Sigmoid colon (tissue), 4 donors: ENCODE data around the gene SPTAN1.

Source experiments
- EP300 ChIP-seq, 4 donors: sonication (generic); formaldehyde crosslinking; IDR thresholded peaks; one replicate each; pipeline ENCODE4 v1.6.1; 2017; ENCODE audit warnings: antibody characterized with exemption in 4 of 4
- POLR2A ChIP-seq, 2 donors: fragments of 450-650 bp; IDR thresholded peaks; one replicate each; pipeline ENCODE4 v1.6.1; 2016; ENCODE audit warnings: antibody characterized with exemption in 2 of 2, mild to moderate bottlenecking in 2 of 2, moderate library complexity in 2 of 2
- TF ChIP-seq, protein P1 (sequence below), 4 experiments: fragments of 450-650 bp in 3 of 4; fragments of 200-600 bp in 1 of 4; IDR thresholded peaks; one replicate each; pipeline ENCODE4 v1.5.1; 2016 to 2019; ENCODE audit warnings: antibody characterized with exemption in 4 of 4, mild to moderate bottlenecking in 3 of 4, moderate library complexity in 2 of 4

DNA sequence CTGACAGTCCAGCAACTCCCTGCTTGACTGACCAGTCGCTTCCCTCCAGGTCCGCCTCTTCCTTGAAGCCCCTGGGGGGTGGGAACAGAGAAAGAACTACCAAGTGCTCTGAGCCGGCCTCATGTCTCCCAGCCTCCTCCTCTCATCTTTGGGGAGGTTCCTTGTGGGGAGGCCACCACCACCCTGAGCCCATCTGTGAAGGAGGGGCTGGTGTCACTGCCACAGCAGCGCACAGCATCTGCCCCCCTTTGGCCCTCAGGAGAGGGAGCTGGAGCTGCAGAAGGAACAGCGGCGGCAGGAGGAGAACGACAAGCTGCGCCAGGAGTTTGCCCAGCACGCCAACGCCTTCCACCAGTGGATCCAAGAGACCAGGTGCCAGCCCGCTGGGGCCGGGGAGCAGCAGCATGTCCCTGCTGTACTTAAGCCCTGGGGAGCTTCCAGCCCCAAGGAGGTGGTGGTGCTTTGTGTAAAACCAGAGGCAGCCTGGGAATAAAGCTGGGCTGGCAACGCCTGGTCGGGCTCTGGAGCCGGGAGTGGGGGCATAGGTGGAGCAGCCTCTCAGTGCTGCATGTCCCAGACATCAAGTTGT, 74.8 kb downstream of the SPTAN1 start:
- no peak for TF ChIP-seq EP300 (IDR thresholded peaks at IDR 0.05)
- TF ChIP-seq, protein P1, sequence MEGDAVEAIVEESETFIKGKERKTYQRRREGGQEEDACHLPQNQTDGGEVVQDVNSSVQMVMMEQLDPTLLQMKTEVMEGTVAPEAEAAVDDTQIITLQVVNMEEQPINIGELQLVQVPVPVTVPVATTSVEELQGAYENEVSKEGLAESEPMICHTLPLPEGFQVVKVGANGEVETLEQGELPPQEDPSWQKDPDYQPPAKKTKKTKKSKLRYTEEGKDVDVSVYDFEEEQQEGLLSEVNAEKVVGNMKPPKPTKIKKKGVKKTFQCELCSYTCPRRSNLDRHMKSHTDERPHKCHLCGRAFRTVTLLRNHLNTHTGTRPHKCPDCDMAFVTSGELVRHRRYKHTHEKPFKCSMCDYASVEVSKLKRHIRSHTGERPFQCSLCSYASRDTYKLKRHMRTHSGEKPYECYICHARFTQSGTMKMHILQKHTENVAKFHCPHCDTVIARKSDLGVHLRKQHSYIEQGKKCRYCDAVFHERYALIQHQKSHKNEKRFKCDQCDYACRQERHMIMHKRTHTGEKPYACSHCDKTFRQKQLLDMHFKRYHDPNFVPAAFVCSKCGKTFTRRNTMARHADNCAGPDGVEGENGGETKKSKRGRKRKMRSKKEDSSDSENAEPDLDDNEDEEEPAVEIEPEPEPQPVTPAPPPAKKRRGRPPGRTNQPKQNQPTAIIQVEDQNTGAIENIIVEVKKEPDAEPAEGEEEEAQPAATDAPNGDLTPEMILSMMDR (IDR thresholded peaks at IDR 0.05), result no peak
- no peak for TF ChIP-seq POLR2A (IDR thresholded peaks at IDR 0.05)
